Liver (tissue), 9 donors: ENCODE data around the gene SARDH. TPM values are rescaled to one million over a fixed set of nuclear protein-coding genes. Genes with fewer than 3 reads are reported as not detected.

Experiments used
- DNase-seq: peaks from one replicate; pipeline ENCODE4 v3.0.0-alpha.2; 2017; ENCODE audit warnings: low spot score
- H3K27ac ChIP-seq, 2 donors: one replicate each; pipeline ENCODE4 v1.7.0; 2013; ENCODE audit warnings: inconsistent platforms in 2 of 2, low read length in 2 of 2, control low read depth in 1 of 2, low read depth in 1 of 2, mild to moderate bottlenecking in 1 of 2
- H3K27me3 ChIP-seq, 4 donors: one replicate each; pipeline versions ENCODE4 v1.6.1 to v1.7.0; 2013; ENCODE audit warnings: low read length in 3 of 4, inconsistent platforms in 1 of 4, mild to moderate bottlenecking in 1 of 4, moderate library complexity in 1 of 4; ENCODE audit not compliant: control insufficient read depth in 4 of 4, insufficient read depth in 4 of 4
- H3K36me3 ChIP-seq, 4 donors: one replicate each; pipeline versions ENCODE4 v1.6.1 to v1.7.0; 2013; ENCODE audit warnings: low read length in 3 of 4, mild to moderate bottlenecking in 3 of 4, low read depth in 1 of 4, moderate library complexity in 1 of 4; ENCODE audit not compliant: control insufficient read depth in 4 of 4, insufficient read depth in 3 of 4
- H3K4me1 ChIP-seq, 4 donors: one replicate each; pipeline versions ENCODE4 v1.6.1 to v1.7.0; 2013; ENCODE audit warnings: low read length in 3 of 4, mild to moderate bottlenecking in 3 of 4, moderate library complexity in 1 of 4; ENCODE audit not compliant: control insufficient read depth in 4 of 4, insufficient read depth in 4 of 4
- H3K4me3 ChIP-seq, 3 donors: one replicate each; pipeline versions ENCODE4 v1.6.1 to v1.7.0; 2013; ENCODE audit warnings: low read length in 3 of 3, control low read depth in 1 of 3, low read depth in 1 of 3, mild to moderate bottlenecking in 1 of 3
- H3K9ac ChIP-seq, 2 donors: one replicate each; pipeline ENCODE4 v1.7.0; 2013; ENCODE audit warnings: low read length in 2 of 2, mild to moderate bottlenecking in 2 of 2, moderate library complexity in 2 of 2, control low read depth in 1 of 2, low read depth in 1 of 2
- H3K9me3 ChIP-seq, 4 donors: one replicate each; pipeline versions ENCODE4 v1.6.1 to v1.7.0; 2013; ENCODE audit warnings: low read length in 3 of 4; ENCODE audit not compliant: control insufficient read depth in 4 of 4
- ATF3 ChIP-seq: IDR thresholded peaks from 2 replicates; pipeline ENCODE4 v1.6.1; 2016; ENCODE audit warnings: antibody characterized with exemption
- CTCF ChIP-seq: fragments of 150-350 bp; IDR thresholded peaks from 2 replicates; pipeline ENCODE4 v1.5.1; 2017; ENCODE audit warnings: improper control_type of control experiment, low read depth, low read length; ENCODE audit not compliant: missing input control
- EGR1 ChIP-seq, 2 donors: IDR thresholded peaks; 2 replicates each; pipeline ENCODE4 v1.6.1; 2016 to 2018; ENCODE audit warnings: antibody characterized with exemption in 2 of 2, low read depth in 2 of 2
- FOXA1 ChIP-seq: IDR thresholded peaks from 2 replicates; pipeline ENCODE4 v1.6.1; 2016; ENCODE audit warnings: antibody characterized with exemption
- FOXA2 ChIP-seq: IDR thresholded peaks from 2 replicates; pipeline ENCODE4 v1.6.1; 2016; ENCODE audit warnings: antibody characterized with exemption
- GABPA ChIP-seq, 2 donors: IDR thresholded peaks in 1 of 2; conservative IDR thresholded peaks in 1 of 2; 2 replicates each; pipeline ENCODE4 v1.6.1; 2016; ENCODE audit warnings: antibody characterized with exemption in 2 of 2, mild to moderate bottlenecking in 1 of 2, moderate library complexity in 1 of 2
- HNF4A ChIP-seq, 2 donors: conservative IDR thresholded peaks; 2 replicates each; pipeline ENCODE4 v1.6.1; 2016; ENCODE audit warnings: antibody characterized with exemption in 2 of 2, mild to moderate bottlenecking in 2 of 2
- HNF4G ChIP-seq: IDR thresholded peaks from 2 replicates; pipeline ENCODE4 v1.6.1; 2016; ENCODE audit warnings: antibody characterized with exemption
- JUND ChIP-seq, 2 donors: IDR thresholded peaks; 2 replicates each; pipeline ENCODE4 v1.6.1; 2016; ENCODE audit warnings: antibody characterized with exemption in 2 of 2
- MAX ChIP-seq: IDR thresholded peaks from 2 replicates; pipeline ENCODE4 v1.6.1; 2016; ENCODE audit warnings: antibody characterized with exemption
- NR2F2 ChIP-seq: IDR thresholded peaks from 2 replicates; pipeline ENCODE4 v1.6.1; 2016; ENCODE audit warnings: antibody characterized with exemption
- RAD21 ChIP-seq, 2 donors: IDR thresholded peaks; 2 replicates each; pipeline ENCODE4 v1.6.1; 2016; ENCODE audit warnings: antibody characterized with exemption in 2 of 2, mild to moderate bottlenecking in 2 of 2
- REST ChIP-seq: IDR thresholded peaks from 2 replicates; pipeline ENCODE4 v1.6.1; 2016; ENCODE audit warnings: antibody characterized with exemption, mild to moderate bottlenecking
- RXRA ChIP-seq, 2 donors: IDR thresholded peaks; 2 replicates each; pipeline ENCODE4 v1.6.1; 2017 to 2018; ENCODE audit warnings: antibody characterized with exemption in 2 of 2, mild to moderate bottlenecking in 1 of 2
- SP1 ChIP-seq: IDR thresholded peaks from 2 replicates; pipeline ENCODE4 v1.6.1; 2018; ENCODE audit warnings: antibody characterized with exemption, mild to moderate bottlenecking
- TAF1 ChIP-seq: conservative IDR thresholded peaks from 2 replicates; pipeline ENCODE4 v1.6.1; 2016; ENCODE audit warnings: antibody characterized with exemption, mild to moderate bottlenecking
- YY1 ChIP-seq: IDR thresholded peaks from 2 replicates; pipeline ENCODE4 v1.6.1; 2016; ENCODE audit warnings: antibody characterized with exemption, mild to moderate bottlenecking
- ZBTB33 ChIP-seq: IDR thresholded peaks from 2 replicates; pipeline ENCODE4 v1.6.1; 2016; ENCODE audit warnings: antibody characterized with exemption
- WGBS: extraction: QIAGEN DNeasy Blood & Tissue Kit; methylation state at CpG from one replicate; pipeline ENCODE4 v1.1.7; 2013; 5-methylcytosine and 5-hydroxymethylcytosine counted together
- polyA plus RNA-seq, 2 donors: library from polyadenylated mRNA; stranded (reverse) in 1 of 2; unstranded in 1 of 2; fragments of 200-250 nt in 1 of 2; fragments of >200 nt in 1 of 2; fragmentation: Nextera tagmentation in 1 of 2; extraction: Ambion mirVana in 1 of 2; gene quantifications; one replicate each; pipeline versions ENCODE4 v1.2.1 to v1.2.3, GENCODE V29; 2013 to 2015
- total RNA-seq, 2 donors: library from RNA; depleted of rRNA; stranded (reverse); fragments of >200 nt; gene quantifications; one replicate each; pipeline ENCODE4 v1.2.3, GENCODE V29; 2014
- donor health status: healthy.
- donor health status: healthy.
- donor health status: healthy.
- donor health status: healthy.
- donor health status: healthy.

Gene SARDH
- total and polyA plus RNA-seq, 4 donors = 53.7 to 291 (median 63.4) TPM

GRCh38 chr9:133658442-133659431, 79.4 kb downstream of the SARDH start:
- H3K4me3 ChIP-seq = no peak overlapping the region
- peak; percentile 74 for DNase-seq
- peak overlapping the region; percentile 36 to 78 for H3K27ac ChIP-seq
- H3K36me3 ChIP-seq = peaks cover 0 to 15% (median 4%) of the 10 kb centered on the region in 4 donors
- TF ChIP-seq EGR1 (IDR thresholded peaks at IDR 0.05; ENCODE audit: low read depth in 2 of 2) = peak; percentile 31 to 92
- TF ChIP-seq HNF4G = peak; percentile 82
- peak; percentile 68 for TF ChIP-seq REST
- peak; percentile 75 to 76 for TF ChIP-seq RXRA (IDR thresholded peaks at IDR 0.05)
- TF ChIP-seq YY1 = peak; percentile 71
- no peak for TF ChIP-seq CTCF
- no peak for TF ChIP-seq ATF3
- TF ChIP-seq MAX = no peak
- peak; percentile 39 for TF ChIP-seq SP1
- no peak for TF ChIP-seq TAF1
- TF ChIP-seq FOXA1 = no peak
- peak; percentile 96 to 97 for TF ChIP-seq HNF4A (conservative IDR thresholded peaks at IDR 0.05)
- no peak for TF ChIP-seq NR2F2
- TF ChIP-seq ZBTB33 = no peak
- TF ChIP-seq FOXA2 = no peak
- TF ChIP-seq RAD21 (IDR thresholded peaks at IDR 0.05) = peak in 1 of 2 donors; percentile 27
- no peak for TF ChIP-seq GABPA (IDR thresholded peaks at IDR 0.05 in 1 of 2, conservative IDR thresholded peaks at IDR 0.05 in 1 of 2)
- peak; percentile 11 to 58 for TF ChIP-seq JUND (IDR thresholded peaks at IDR 0.05)
- no peaks in the 10 kb centered on the region for H3K9me3 ChIP-seq
- H3K27me3 ChIP-seq = no peaks in the 10 kb centered on the region
- peaks cover 15 to 45% (median 40%) of the 10 kb centered on the region in 4 donors for H3K4me1 ChIP-seq
- WGBS = 14% methylated on average over 46 of the region's 46 CpGs
- H3K9ac ChIP-seq = no peak overlapping the region
